ENCODE results near the gene ONECUT2.

ONECUT2 gene

DNA sequence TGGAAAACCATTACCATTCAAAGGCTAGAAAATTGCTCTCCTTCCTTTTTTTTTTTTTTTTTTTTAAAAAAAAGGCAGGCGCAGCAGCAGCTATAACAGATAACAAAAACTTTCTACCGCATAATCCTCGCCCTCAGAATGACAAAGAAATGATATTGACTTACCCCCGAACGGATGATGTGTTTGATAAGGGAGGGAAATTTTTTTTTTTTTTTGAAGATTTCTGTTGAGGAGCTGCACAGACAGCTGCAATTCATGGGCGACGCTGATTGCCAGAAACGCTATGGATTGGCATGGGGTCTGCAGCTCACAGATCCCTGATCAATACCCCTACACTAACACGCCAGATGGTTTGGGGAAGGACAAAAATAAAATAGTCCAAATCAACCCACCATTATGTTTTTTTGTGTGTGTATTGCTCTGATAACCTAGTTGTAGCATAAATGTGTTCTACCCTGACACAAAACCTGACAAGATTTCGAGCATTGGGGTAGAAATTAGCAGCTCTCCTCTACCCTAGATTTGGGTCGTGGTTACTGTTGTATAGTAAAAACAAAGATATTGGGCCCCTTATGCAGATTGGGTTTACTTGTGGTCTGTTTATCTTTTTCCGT lies 3.6 kb upstream of the ONECUT2 start:
- DNase-seq (ENCODE audit: low read depth, low spot score), result no peak

DNA sequence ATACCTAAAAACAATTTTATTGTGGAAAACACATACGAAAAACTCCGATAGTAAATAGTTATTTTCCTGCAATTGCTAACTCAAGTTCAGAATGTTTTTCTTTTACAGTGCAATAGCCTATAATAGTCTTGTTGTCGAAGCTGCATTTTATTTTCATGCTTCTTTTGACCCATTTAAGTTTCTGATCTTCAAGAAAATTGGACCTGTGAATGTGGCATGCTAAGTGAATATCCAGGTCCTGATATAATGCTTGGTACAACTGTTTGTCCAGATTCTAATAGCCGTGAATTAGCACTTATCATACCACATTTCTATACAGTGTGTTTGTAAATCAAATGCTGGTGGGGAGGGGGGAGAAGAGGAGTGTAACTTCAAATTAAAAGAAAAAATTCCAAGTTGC lies 3.0 kb upstream of the ONECUT2 start:
- no peak for DNase-seq (ENCODE audit: low read depth, low spot score)

DNA sequence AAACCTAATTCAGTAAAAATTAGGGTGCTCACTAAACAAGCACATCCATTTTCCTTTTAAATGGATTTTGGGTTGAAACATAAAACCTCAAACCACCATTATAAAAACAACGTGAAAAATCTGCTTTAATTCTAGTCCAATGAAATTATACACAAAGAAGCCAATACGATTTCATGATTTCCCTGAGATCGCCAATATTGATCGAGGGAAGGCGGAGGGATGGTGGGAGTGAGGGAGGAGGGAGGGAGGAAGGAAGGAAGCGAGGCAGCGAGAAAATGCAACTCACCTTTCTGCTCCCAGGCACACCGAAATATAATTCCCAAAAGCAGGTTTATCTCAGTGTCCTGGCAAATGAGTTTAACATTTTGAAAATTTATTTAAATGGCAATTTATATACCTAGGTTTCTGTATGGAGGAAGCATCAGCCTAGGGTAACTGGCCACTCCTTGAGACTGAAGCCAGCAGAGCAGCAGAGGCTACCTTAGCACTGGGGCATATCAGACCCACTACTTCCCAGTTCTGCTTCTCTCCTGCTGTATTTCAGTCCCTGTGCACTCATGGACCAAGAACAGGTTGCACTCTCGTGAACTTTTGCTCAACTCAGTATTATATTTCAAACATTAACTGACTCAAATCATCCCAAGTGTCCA lies 2.3 kb upstream of the ONECUT2 start:
- peak; percentile 21 for DNase-seq (ENCODE audit: low read depth, low spot score)

DNA sequence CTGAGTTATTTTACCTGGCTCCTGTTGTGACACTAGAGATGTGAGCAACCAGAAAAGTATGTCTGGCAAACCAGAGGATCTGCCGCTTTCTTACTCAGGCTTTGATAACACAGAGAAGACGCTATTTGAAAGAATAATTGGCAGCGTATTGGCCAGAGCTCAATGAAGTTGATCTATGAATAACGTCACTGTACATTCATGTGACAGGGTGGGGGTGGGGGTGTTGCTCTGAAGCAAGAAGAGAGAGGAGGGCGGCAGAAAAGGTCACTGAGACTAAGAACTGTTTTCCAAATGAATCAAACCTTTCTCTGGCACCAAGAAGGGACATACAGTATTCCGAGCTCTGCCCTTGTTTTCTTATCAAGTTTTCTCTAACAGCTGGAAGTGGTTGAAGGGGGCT lies 1.7 kb upstream of the ONECUT2 start:
- no peak for DNase-seq (ENCODE audit: low read depth, low spot score)

DNA sequence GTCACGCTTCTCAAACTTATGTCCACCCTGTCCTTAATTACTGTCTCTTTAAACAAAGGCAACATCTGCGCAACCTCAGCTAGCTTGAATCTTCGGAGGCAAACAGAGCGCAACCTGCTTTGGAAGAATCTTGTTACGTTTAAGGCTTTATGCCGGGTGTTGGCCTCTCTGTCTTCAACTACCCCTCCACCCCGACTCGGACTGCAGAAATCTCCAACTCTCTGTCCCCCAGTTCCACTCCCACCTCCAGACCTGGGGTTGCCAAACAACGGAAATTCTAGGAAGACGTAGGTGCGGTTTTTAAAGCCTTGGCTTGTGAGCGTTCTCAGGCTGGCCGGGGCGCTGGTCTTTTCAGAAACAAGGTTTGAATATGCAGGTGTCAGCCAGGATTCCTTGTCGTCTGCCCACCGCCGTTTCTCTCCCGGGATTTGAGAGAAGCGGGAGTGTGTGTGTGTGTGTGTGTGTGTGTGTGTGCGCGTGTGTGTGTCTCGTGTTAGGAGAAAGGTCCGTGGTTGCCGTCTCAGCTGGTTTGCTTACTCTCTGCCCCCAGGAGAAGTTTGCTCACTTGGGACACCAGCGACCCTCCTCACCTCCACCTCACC lies 1.1 kb upstream of the ONECUT2 start:
- peak; percentile 31 for DNase-seq (ENCODE audit: low read depth, low spot score)

DNA sequence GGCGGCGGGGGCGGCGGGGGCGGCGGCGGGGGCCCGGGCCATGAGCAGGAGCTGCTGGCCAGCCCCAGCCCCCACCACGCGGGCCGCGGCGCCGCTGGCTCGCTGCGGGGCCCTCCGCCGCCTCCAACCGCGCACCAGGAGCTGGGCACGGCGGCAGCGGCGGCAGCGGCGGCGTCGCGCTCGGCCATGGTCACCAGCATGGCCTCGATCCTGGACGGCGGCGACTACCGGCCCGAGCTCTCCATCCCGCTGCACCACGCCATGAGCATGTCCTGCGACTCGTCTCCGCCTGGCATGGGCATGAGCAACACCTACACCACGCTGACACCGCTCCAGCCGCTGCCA lies 644 bp downstream of the ONECUT2 start:
- DNase-seq (ENCODE audit: low read depth, low spot score), result no peak

DNA sequence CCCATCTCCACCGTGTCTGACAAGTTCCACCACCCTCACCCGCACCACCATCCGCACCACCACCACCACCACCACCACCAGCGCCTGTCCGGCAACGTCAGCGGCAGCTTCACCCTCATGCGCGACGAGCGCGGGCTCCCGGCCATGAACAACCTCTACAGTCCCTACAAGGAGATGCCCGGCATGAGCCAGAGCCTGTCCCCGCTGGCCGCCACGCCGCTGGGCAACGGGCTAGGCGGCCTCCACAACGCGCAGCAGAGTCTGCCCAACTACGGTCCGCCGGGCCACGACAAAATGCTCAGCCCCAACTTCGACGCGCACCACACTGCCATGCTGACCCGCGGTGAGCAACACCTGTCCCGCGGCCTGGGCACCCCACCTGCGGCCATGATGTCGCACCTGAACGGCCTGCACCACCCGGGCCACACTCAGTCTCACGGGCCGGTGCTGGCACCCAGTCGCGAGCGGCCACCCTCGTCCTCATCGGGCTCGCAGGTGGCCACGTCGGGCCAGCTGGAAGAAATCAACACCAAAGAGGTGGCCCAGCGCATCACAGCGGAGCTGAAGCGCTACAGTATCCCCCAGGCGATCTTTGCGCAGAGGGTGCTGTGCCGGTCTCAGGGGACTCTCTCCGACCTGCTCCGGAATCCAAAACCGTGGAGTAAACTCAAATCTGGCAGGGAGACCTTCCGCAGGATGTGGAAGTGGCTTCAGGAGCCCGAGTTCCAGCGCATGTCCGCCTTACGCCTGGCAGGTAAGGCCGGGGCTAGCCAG lies 1.2 kb downstream of the ONECUT2 start:
- DNase-seq (ENCODE audit: low read depth, low spot score), result peak; percentile 25

DNA sequence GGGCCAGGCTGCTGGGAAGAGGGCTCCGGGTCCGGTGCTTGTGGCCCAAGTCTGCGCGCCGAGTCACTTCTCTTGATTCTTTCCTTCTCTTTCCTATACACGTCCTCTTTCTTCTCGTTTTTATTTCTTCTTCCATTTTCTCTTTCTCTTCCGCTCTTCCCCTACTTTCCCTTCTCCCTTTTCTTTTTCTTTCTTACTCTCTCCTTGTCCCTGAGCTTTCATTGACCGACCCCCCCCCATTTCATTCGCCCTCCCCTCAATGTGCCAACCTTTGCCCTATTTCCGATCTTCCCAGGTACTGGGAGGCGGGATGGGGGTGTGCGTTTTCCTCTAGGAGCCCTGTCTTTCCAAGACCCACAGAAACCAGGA lies 1.8 kb downstream of the ONECUT2 start:
- DNase-seq (ENCODE audit: low read depth, low spot score), result no peak

DNA sequence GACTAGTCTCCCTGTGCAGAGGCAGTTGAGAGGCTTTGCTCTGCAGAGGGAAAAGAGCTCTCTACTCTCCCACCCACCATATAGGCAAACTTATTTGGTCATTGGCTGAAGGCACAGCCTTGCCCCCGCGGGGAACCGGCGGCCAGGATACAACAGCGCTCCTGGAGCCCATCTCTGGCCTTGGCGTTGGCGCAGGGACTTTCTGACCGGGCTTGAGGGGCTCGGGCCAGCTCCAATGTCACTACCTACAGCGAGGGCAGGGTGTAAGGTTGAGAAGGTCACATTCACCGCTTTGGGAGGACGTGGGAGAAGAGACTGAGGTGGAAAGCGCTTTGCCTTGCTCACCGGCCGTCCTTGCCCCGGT lies 2.2 kb downstream of the ONECUT2 start:
- DNase-seq (ENCODE audit: low read depth, low spot score), result no peak

DNA sequence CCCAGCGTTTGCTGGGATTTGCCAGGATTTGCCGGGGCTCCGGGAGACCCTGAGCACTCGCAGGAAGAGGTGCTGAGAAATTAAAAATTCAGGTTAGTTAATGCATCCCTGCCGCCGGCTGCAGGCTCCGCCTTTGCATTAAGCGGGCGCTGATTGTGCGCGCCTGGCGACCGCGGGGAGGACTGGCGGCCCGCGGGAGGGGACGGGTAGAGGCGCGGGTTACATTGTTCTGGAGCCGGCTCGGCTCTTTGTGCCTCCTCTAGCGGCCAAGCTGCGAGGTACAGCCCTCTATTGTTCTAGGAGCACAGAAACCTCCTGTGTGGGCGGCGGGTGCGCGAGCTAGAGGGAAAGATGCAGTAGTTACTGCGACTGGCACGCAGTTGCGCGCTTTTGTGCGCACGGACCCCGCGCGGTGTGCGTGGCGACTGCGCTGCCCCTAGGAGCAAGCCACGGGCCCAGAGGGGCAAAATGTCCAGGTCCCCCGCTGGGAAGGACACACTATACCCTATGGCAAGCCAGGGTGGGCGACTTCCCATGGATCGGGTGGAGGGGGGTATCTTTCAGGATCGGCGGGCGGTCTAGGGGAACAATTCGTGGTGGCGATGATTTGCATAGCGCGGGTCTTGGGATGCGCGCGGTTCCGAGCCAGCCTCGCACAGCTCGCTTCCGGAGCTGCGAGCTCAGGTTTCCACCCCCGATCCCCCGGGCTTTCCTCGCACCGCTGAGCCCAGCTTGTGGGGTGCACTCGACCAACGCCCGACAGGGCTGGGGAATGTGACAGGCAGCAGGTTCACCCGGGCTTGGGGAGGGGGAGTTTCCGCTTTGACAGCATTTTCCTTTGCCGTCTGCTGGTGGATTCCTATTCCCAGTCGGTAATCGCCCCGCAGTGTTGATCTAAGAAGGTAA lies 2.8 kb downstream of the ONECUT2 start:
- peak; percentile 92 for DNase-seq (ENCODE audit: low read depth, low spot score)

DNA sequence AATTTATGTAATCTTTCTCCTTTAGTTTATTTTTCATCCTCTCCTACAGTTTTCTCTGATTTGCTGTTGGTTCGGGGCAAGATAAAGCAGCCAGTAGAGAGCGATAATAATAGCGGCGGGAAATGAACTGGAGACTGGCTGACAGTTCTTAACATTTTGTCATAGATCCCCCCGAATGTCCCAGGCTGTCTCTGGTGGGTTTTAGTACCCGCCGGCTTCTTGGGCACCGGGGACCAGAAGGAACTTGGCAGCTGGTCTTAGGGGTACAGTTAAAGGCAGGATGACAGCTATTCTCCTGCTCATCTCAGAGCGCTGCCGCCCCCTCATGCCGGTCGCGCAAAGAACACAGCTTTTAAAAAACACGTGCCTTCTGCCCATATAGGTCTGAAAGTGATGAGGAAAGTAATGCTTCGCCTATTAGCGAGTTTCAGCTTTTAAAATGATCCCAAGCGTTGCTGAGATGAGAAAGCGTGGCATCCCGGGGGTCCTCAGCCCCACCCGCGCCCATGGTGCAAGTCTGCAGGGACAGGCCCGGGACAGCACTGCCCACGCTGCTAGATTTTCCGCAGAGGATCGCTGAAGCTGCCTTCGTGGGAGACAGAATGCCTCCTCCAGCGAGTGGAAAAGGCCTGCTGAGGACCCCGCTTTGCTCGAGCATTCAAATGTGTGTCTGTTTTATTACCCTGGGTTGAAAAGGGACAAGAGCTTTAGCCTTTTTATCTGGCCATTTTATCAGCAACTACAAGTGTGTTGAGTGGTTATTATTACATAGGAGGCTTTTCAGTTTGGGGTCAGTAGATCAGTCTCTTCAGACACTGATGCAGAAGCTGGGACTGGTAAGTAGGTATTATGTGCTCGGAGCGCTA lies 3.8 kb downstream of the ONECUT2 start:
- peak; percentile 28 for DNase-seq (ENCODE audit: low read depth, low spot score)

DNA sequence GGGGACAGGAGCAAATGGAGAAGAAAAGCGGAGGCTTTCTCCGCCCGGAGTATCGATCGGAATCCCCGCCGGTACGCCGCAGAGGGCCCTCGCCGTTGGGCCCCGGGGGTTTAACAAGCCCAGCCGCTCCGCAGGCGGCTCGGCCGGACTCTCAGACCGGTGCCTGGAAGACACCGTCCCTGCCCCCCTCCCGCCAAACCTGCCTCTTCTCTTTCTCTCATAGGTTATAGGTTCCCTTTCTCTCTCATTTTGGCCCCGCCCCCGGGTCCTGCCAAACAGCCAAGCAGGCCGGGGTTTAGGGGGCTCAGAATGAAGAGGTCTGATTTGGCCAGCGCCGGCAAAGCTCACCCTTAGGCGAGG lies 4.4 kb downstream of the ONECUT2 start:
- DNase-seq (ENCODE audit: low read depth, low spot score), result peak; percentile 88

DNA sequence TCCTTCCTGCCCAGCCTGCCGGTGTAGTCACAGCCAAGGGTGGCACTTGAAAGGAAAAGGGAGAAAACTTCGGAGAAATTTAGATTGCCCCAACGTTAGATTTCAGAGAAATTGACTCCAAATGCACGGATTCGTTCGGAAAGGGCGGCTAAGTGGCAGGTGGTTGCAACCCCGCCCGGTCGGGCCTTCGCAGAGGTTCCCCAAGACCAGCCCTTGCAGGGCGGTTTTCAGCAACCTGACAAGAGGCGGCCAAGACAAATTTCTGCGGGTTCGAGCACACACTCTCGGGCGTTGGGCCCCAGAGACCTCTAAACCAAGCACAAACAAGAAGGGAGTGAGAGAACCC lies 4.8 kb downstream of the ONECUT2 start:
- DNase-seq (ENCODE audit: low read depth, low spot score), result no peak

DNA sequence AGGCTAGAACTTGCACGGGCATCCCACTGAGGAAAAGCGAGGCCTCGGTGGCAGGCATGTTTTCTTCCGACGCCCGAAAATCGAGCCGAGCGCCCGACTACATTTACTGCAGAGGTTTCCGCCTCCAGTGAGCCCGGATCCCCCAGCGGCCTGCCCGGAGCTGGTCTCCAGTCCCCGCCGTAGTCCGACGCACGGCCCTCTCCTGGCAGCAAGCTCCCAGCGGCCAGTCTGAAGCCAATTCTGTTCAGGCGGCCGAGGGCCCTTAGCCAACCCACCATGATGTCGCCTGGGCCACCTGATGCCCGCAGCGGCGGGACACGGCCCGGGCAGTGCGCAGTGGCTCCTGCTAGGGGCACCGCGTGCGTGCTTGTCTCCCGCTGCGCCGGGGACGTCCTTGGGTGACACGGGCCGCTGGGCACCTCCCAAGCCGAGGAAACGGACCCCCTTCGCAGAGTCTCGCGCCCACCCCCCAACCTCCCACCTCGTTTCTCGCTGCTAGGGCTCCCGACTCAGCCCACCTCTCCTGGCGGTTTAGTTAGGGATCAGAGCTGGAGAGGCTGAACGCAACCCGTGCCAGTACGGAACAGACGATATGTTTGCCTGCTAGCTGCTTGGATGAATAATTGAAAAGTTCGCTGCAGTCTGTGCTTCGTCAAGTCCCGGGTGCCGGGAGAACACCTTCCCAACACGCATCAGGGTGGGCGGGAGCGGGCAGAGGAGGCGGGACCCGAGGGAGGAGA lies 5.3 kb downstream of the ONECUT2 start:
- peak; percentile 46 for DNase-seq (ENCODE audit: low read depth, low spot score)

DNA sequence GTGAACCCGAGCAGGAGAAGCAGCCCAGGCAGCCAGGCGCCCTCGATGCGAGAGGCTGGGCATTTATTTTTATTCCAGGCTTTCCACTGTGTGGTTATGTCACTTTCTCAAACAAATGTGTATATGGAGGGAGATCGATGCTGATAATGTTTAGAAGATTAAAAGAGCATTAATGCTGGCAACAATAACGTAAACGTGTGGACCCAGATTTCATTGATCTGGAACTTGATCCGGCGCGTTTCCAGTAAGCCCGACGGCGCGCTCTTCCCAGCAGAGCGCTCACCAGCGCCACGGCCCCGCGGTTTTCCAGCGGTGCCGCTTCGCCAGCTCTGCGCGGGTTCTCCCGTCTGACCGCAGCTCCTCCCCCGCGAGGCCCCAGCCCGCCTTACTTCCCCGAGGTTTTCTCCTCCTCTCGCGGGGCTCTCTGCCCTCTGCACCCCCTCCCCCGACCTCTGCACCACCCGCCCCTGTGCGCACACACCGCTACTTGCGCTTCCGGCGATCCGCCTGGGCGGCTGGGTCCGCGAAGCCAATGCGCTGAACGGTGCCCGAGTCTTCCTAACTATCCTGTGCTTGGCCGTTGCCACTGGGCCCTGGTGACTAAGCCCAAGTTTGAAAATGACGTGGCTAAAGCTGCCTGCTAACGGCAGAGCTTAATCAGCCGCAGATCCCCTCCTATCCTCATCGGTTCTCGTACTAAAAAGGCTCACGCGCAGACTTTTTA lies 6.1 kb downstream of the ONECUT2 start:
- DNase-seq (ENCODE audit: low read depth, low spot score), result peak; percentile 41

DNA sequence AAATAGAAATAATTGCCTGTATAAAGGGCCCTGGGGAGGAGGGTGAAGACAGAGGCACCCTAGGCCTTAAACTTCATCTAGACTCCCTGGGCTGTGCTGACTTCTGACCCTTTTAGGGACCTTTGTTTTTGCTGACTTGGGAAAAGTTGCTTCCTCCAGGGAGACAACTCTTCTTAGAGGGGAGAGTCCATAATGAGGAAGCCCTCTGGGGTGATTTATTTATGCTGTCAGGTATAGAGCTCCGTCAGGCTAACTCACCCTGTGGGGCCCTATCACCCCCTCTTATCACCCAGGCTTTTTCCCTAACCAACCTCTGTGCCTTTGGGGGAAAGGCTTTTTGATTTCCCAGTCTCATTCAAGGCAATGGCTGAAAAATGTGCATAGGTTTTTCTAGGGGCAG lies 8.1 kb downstream of the ONECUT2 start:
- DNase-seq (ENCODE audit: low read depth, low spot score), result no peak

DNA sequence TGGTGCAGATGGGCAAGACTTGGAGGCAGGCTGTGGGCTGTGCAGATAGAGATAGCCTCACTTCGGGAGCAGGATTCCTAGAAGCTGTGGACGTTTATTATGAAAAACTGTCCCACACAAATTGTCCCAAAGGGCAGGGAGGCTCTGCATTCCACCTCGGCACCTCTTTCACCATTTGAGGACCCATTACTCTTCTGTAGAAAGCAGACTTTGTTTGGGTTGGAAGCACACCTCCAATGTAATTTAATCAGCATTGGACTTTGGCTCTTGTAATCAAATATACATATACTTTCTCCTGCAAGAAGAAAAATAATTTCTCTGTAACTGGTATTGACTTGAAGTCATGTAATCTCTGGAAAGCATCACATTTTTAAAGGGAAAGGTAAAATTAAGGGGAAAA lies 8.5 kb downstream of the ONECUT2 start:
- no peak for DNase-seq (ENCODE audit: low read depth, low spot score)

DNA sequence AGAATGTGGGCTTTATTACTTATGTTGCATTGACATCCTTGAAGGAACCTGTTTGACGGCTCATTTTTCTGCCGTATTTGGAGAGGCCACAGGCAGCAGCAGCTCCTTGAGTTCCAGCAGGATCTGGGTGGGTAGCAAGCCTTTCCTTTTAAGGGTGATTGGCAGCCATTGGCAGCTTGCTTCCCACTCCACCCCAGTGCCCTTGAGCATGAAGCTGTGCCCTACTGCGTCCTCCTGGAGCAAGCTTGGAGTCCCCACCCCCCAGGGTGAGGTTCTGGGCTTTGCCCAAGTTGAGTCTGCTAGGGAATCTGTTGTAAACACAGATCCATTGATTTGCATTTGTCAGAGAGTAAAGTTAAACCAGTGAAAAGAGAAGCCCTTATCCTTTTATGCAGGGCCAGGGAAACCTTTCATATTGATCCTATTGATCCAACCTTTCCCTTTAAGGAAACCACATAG lies 9.2 kb downstream of the ONECUT2 start:
- no peak for DNase-seq (ENCODE audit: low read depth, low spot score)

DNA sequence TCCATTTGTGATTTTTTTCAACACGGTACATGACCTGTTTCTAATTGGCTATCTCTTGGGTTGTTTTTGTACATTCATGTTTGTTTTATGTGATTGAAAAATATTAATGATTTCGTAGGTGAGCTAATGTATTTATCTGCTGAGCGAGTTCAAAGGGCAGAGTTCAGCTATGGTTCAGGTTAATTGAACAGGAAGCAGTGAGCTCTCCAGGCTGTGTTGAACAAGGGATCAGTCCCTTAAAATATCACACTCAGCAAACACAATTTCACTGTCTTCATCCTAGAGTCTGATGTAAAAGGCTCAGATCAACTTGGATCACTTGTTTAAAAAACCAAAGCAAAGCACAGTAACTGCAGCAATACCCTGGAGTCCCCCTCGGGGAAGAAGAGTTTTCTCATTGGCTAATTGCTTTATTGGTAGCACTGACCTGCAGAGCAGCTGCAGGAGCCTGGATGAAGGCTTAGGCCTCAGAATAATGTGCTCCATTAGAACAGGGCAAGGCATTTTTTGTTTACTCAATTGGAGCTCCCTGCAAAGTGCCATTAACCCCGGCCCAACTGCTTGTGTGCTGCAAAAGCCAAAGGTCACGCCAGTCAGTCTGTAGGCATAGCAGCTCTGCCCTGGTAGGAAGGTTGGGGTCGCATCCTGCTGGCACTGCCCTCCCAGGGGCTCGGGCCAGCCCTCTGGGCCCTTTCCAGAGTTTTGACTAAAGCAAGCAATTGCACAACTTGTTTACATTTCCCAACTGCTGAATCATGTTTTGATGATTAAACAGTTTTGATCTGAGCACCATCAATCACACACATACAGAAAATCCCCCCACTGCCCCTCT lies 10.5 kb downstream of the ONECUT2 start:
- peak; percentile 56 for DNase-seq (ENCODE audit: low read depth, low spot score)

Measured in ELF-1 (cell line).